Epidermal melanocyte (primary cell): ENCODE results near the gene CALN1.

Experiments
- DNase-seq: peaks from one replicate; pipeline ENCODE4 v3.0.0; 2011; ENCODE audit warnings: low spot score; ENCODE audit not compliant: insufficient read length

The CALN1 gene

GRCh38 chr7:72190146-72190545, 222.0 kb downstream of the CALN1 start:
- DNase-seq, result no peak

DNA sequence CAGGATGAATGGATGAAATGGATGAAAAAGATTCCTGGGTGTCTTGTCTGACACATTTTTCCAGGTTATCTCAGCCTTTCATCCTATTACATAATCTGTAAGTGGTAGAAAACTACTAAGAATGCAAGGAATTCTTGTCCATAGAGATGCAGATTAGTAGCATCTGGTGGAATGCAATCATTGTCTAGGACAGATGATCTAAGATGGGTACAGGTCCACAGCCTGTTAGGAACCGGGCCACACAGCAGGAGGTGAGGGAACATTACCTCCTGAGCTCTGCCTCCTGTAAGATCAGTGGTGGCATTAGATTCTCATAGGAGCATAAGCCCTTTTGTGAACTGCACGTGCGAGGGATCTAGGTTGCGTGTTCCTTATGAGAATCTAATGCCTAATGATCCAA, 225.0 kb downstream of the CALN1 start:
- DNase-seq, result no peak

- DNase-seq, result no peak
These were observed 228.3 kb downstream of the CALN1 start for GRCh38 chr7:72183835-72184234.

- DNase-seq, result no peak
These were observed 230.1 kb downstream of the CALN1 start for GRCh38 chr7:72182036-72182435.

DNA sequence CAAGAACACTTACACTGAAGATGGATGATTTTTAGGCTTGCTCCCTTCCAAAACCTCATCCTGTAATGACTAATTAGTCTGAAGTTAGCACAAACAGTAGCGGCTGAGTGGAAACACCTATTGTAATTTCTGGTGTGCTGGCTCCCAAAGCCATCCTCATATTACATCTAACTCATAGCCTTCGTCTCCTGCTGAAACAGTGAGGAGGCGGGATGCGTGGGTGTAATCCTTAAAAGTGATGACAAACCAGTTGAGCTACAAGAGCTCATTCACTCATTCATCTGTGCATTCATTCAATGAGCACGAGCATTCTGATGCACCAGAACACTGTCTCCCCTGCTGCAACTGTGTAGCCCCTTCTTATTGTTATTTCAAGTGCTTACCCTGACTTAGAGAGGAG, 235.3 kb downstream of the CALN1 start:
- DNase-seq, result no peak

DNA sequence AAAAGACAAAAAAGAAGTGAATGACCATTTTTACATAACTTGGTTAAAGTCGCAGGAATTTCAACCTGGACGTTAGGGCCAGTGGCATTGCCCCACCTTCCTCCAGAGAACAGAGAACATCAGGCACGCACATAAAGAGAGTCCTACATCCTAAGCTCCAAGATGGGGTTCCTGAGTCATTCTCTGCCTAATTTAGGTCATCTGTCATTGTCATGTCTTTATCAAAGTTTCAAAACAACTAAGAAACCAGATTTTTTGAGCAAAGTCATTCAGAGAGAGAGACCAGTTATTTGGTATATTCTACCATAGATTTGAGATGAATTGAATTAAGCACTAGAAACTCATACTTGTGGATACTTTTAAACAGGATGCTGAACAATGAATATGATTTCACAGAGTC, 241.7 kb downstream of the CALN1 start:
- DNase-seq, result no peak

GRCh38 chr7:72163271-72163670, 248.9 kb downstream of the CALN1 start:
- DNase-seq, result no peak

DNA sequence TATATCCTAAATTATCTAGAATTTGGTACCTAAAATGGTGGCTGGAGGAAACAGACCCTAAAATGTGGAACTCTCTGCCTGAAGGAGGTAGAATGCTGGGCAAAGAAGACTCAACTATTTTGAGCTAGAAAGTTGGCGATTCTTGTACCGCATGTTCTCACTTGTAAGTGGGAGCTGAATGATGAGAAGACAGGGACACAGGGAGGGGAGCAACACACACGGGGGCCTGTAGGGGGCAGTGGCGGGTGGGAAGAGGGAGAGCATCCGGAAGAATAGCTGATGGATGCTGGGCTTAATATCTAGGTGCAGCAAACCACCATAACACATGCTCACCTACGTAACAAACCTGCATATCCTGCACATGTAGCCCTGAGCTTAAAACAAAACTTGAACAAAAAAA, 250.6 kb downstream of the CALN1 start:
- no peak for DNase-seq

DNA sequence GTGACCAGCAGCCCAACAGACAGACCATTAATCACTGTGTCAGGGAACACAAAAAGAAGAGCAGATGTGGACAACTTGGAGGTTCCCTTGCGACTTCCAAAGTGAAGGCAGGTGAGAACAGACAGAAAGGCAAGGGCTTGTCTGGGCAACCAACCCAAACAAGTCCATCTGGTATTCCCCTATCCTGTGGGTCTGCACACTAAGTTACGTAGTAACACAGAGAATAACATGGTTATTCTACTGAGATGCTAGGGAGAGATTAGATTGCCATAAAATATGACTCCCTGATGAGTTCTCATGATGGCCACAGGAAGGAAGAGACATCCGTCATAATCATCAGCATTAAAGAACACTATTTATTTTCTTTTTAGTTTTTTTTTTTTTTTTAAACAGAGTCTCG, 252.2 kb downstream of the CALN1 start:
- DNase-seq, result no peak

GRCh38 chr7:72156671-72157070, 255.5 kb downstream of the CALN1 start:
- DNase-seq, result no peak

DNA sequence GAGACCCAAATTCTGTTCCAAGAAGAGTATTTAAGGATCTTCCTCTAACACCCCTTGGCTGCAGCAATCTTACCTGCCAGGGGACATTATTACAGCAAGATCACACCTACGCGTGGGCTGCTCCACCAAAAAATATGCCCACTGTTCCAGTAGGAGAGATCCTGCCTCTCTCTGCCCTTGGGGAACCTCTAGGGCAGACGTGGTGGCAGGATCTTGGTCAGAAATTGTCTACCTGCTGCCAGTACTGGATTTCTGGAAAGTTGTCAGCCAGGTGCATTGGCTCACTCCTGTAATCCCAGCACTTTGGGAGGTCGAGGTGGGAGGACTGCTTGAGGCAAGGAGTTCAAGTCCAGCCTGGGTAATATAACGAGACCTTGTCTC, 259.0 kb downstream of the CALN1 start:
- no peak for DNase-seq

GRCh38 chr7:72152161-72153131, 259.7 kb downstream of the CALN1 start:
- DNase-seq, result no peak

DNA sequence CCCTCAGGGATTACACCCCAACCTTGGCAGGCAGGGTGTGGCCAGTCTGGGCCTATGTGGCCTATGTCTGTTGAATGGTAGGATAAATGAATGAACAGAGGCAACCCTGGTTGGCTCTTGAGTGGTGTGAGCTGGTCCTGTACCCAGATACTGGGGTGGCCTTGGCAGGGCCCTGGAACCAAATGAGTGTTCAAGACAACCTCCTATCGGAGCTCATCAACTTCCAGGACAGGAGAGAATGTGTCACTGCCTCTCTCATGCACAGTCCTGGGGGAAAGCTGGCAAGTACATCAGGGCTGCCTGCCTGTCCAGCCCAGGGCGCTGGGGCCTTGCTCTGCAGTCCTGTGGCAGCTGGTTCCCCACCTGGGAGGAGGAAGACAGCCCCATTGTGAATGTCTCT, 271.6 kb downstream of the CALN1 start:
- no peak for DNase-seq

- DNase-seq, result no peak
These were observed 285.0 kb downstream of the CALN1 start for GRCh38 chr7:72127136-72127535.

- DNase-seq, result no peak
These were observed 288.2 kb downstream of the CALN1 start for GRCh38 chr7:72123913-72124312.

DNA sequence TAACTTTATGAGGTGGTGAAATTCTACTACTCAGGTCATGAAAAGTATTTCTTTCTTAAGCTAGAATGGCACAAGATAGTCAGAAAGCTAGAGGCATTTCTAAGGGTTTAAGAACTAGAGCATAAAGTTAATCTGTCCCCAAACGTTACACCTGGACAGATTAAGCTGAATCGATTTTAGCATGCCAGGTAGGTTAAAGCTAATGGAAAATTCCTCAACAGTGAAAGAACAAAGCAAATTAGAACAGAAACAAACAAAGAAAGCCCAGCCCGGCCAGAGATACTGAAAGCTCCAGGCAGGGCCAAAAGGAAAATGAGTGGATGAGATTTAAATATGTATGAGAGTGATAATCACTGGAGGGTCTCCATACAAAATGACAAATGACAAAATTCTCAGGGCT, 293.8 kb downstream of the CALN1 start:
- no peak for DNase-seq

- no peak for DNase-seq
These were observed 298.0 kb downstream of the CALN1 start for GRCh38 chr7:72114129-72114528.

DNA sequence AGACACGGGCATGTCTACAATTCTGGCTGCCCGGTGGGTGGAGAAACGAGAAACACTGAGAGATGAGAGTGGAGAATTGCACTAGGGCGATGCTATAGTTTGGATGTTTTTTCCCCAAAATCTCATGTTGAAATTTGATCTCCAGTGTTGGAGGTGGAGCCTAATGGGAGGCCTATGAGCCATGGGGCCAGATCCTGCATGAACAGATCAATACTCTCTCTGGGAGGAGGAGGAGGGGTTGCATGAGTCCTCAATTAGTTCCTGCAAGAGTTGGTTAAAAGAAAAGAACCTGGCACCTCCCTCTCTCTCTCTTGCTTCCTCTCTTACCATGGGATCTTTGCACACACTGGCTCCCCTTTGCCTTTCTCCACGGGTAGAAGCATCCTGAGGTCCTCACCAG, 299.1 kb downstream of the CALN1 start:
- DNase-seq, result no peak

GRCh38 chr7:72112530-72112929, 299.6 kb downstream of the CALN1 start:
- no peak for DNase-seq

DNA sequence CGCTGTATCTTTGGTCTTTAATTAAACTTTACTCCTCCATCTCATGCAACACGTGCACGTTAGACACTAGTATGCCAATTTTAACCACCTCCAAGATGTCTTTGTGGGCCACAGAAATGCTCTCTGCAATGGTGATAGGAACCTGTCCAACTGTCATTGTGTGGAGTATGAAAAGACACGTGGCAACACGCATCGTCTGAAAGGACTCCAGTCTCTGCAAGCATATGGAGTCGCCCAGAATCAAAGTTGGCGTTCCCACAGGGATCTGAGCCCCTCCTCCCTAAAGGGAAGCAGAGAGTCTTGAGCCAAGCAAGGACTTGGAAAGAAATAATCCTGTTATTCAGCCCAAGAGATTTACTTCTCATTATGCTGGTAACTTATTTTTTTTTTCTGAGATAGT, 301.1 kb downstream of the CALN1 start:
- DNase-seq, result no peak

DNA sequence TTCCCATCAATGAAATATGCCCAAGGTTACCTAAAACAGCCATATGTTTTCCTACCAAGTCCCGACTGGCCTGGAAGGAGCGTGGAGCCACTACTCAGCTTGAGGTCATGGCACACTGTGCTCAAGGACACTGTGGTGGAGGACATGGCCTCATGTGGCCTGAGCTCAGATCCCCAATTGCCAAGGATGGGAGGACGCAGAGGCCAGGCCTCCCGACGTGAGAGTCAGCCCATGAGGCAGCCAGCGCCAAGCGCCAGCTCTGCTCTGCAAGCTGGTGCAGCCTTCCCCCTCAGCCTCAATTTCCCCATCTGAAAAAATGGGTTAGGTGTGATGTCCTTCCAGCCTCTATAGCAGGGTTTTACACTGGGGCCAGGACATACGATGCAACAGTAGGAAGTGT, 302.6 kb downstream of the CALN1 start:
- DNase-seq, result no peak

GRCh38 chr7:72106405-72106804, 305.7 kb downstream of the CALN1 start:
- DNase-seq, result no peak

DNA sequence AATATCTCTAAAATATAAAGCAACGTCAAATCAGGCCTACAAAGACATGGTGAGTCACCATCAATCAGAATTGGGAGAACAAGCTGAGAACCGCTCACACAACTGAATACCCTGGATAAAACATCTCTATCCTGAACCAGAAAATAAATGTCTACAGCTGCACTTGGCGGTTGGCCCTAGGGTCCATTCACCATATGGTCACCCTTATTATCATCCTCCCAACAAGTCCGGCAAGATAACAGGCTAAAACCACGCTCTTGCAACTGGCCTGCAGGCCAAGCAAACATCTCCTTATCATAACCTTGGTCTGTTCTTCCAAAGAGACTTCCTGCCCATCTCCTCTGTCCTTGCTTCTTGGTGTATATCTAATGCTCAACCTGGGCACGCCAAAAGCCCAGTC, 310.7 kb downstream of the CALN1 start:
- DNase-seq, result no peak
